GM21737 (cell line): Measurements from ENCODE around the gene MEX3A.
"Not testable (repeated sequence)": the region's sequence is repeated elsewhere in the genome, so short reads cannot be mapped to it uniquely, and the experiment has no call there.

ENCODE experiments used
- ATAC-seq: cut with Tn5 transposase; IDR thresholded peaks from one replicate; pipeline ENCODE4 v1.9.1; 2021; ENCODE audit warnings: mild to moderate bottlenecking, moderate library complexity; ENCODE audit not compliant: unreplicated experiment

MEX3A gene

GRCh38 chr1:156082309-156083091 is at the start of gene MEX3A:
TSS of gene MEX3A (minus strand) at chr1:156082465. CDS start at chr1:156081998, 467 bp downstream.
- no peak for ATAC-seq

GRCh38 chr1:156130578-156130942 is 48.3 kb upstream of the MEX3A start:
- ATAC-seq, result no peak

GRCh38 chr1:156129687-156130577 is 47.7 kb upstream of the MEX3A start:
- no peak for ATAC-seq

GRCh38 chr1:156128654-156129597 is 46.7 kb upstream of the MEX3A start:
- ATAC-seq, result no peak

- ATAC-seq, result no peak
These were observed 46.0 kb upstream of the MEX3A start for GRCh38 chr1:156128308-156128653.

GRCh38 chr1:156126630-156127534 is 44.6 kb upstream of the MEX3A start:
- ATAC-seq, result peak; percentile 38

- peak; percentile 39 for ATAC-seq
These were observed 43.9 kb upstream of the MEX3A start for GRCh38 chr1:156126043-156126629.

- ATAC-seq, result not testable (repeated sequence)
These were observed 43.3 kb upstream of the MEX3A start for GRCh38 chr1:156125544-156125943.

GRCh38 chr1:156124557-156125483 is 42.6 kb upstream of the MEX3A start:
- no peak for ATAC-seq

- ATAC-seq, result no peak
These were observed 41.3 kb upstream of the MEX3A start for GRCh38 chr1:156123356-156124196.

- ATAC-seq, result no peak
These were observed 40.5 kb upstream of the MEX3A start for GRCh38 chr1:156122519-156123355.

- no peak for ATAC-seq
These were observed 39.8 kb upstream of the MEX3A start for GRCh38 chr1:156122086-156122485.

GRCh38 chr1:156121457-156121856 is 39.2 kb upstream of the MEX3A start:
- no peak for ATAC-seq

GRCh38 chr1:156121005-156121404 is 38.7 kb upstream of the MEX3A start:
- ATAC-seq, result not testable (repeated sequence)

- ATAC-seq, result no peak
These were observed 38.1 kb upstream of the MEX3A start for GRCh38 chr1:156120318-156120717.

GRCh38 chr1:156119503-156120209 is 37.4 kb upstream of the MEX3A start:
- ATAC-seq, result no peak
